GM21390 (cell line): ENCODE measurements around the gene CNGA1.
"Not testable (repeated sequence)": the region's sequence is repeated elsewhere in the genome, so short reads cannot be mapped to it uniquely, and the experiment has no call there.

Experiments
- ATAC-seq: cut with Tn5 transposase; IDR thresholded peaks from one replicate; pipeline ENCODE4 v1.9.1; 2021; ENCODE audit not compliant: unreplicated experiment

The CNGA1 gene

GRCh38 chr4:47972721-47973120 is 43.8 kb downstream of the CNGA1 start:
- no peak for ATAC-seq

GRCh38 chr4:47972181-47972580 is 44.3 kb downstream of the CNGA1 start:
- peak; percentile 78 for ATAC-seq

GRCh38 chr4:47968847-47969246 is 47.6 kb downstream of the CNGA1 start:
- no peak for ATAC-seq

- ATAC-seq, result no peak
Measured at GRCh38 chr4:47954677-47955076, 61.8 kb downstream of the CNGA1 start.

- ATAC-seq, result no peak
Measured at GRCh38 chr4:47954245-47954644, 62.2 kb downstream of the CNGA1 start.

GRCh38 chr4:47945930-47946726 is 70.4 kb downstream of the CNGA1 start:
- ATAC-seq, result no peak

GRCh38 chr4:47942081-47942819 is 74.2 kb downstream of the CNGA1 start:
- ATAC-seq, result no peak

- no peak for ATAC-seq
Measured at GRCh38 chr4:47939456-47939855, 77.0 kb downstream of the CNGA1 start.

GRCh38 chr4:47936336-47936735 is 80.1 kb downstream of the CNGA1 start:
- no peak for ATAC-seq

GRCh38 chr4:47933840-47934239 is 82.6 kb downstream of the CNGA1 start:
- ATAC-seq, result no peak

GRCh38 chr4:47930971-47931804 is 85.3 kb downstream of the CNGA1 start:
- no peak for ATAC-seq

GRCh38 chr4:47929682-47930201 is 86.7 kb downstream of the CNGA1 start:
- no peak for ATAC-seq

GRCh38 chr4:47926667-47927258 is 89.7 kb downstream of the CNGA1 start:
- ATAC-seq, result peak; percentile 96

GRCh38 chr4:47923261-47923608 is 93.2 kb downstream of the CNGA1 start:
- ATAC-seq, result not testable (repeated sequence)

GRCh38 chr4:47922436-47923260 is 93.8 kb downstream of the CNGA1 start:
- not testable (repeated sequence) for ATAC-seq

GRCh38 chr4:47917163-47917562 is 99.3 kb downstream of the CNGA1 start:
- ATAC-seq, result not testable (repeated sequence)

GRCh38 chr4:47915378-47915777 is 101.1 kb downstream of the CNGA1 start:
- ATAC-seq, result no peak

- peak; percentile 19 for ATAC-seq
Measured at GRCh38 chr4:47914926-47915237, 101.6 kb downstream of the CNGA1 start.

GRCh38 chr4:47914220-47914925 is 102.1 kb downstream of the CNGA1 start, which contains the start of gene NFXL1:
NFXL1 (minus strand) TSS chr4:47914583; CDS start chr4:47914203, 380 bp downstream.
- peak; percentile 96 for ATAC-seq
